LHCN-M2 (cell line): ENCODE measurements around the gene CXCL8. TPM values are rescaled to one million over a fixed set of nuclear protein-coding genes. Genes with fewer than 3 reads are reported as not detected.
"Not testable (repeated sequence)": the region's sequence is repeated elsewhere in the genome, so short reads cannot be mapped to it uniquely, and the experiment has no call there.

Experiments used
- DNase-seq: peaks from one replicate; pipeline ENCODE4 v3.0.0-alpha.2; 2012; ENCODE audit warnings: low read depth
- total RNA-seq: library from RNA; depleted of rRNA; stranded (reverse); fragments of >200 nt; gene quantifications from 2 replicates; pipeline ENCODE4 v1.2.3, GENCODE V29; 2014

CXCL8 gene
- total RNA-seq, 1 experiment from 2014 or later: 3.2 TPM

- no peak for DNase-seq
These were observed 2.9 kb downstream of the CXCL8 start for GRCh38 chr4:73743281-73743680.

GRCh38 chr4:73743795-73744194 lies 3.4 kb downstream of the CXCL8 start:
- DNase-seq: no peak

GRCh38 chr4:73744203-73744602 lies 3.8 kb downstream of the CXCL8 start:
- no peak for DNase-seq

- DNase-seq: no peak
These were observed 10.4 kb downstream of the CXCL8 start for GRCh38 chr4:73750730-73751129.

GRCh38 chr4:73751166-73751565 lies 10.8 kb downstream of the CXCL8 start:
- no peak for DNase-seq

GRCh38 chr4:73751830-73752229 lies 11.5 kb downstream of the CXCL8 start:
- no peak for DNase-seq

GRCh38 chr4:73752424-73752823 lies 12.1 kb downstream of the CXCL8 start:
- DNase-seq: no peak

- DNase-seq: no peak
These were observed 12.8 kb downstream of the CXCL8 start for GRCh38 chr4:73753215-73753614.

- no peak for DNase-seq
These were observed 14.6 kb downstream of the CXCL8 start for GRCh38 chr4:73754934-73755333.

GRCh38 chr4:73759357-73759756 lies 19.0 kb downstream of the CXCL8 start:
- no peak for DNase-seq

GRCh38 chr4:73761856-73762255 lies 21.5 kb downstream of the CXCL8 start:
- DNase-seq: no peak

- no peak for DNase-seq
These were observed 22.0 kb downstream of the CXCL8 start for GRCh38 chr4:73762409-73762808.

- DNase-seq: no peak
These were observed 23.5 kb downstream of the CXCL8 start for GRCh38 chr4:73763877-73764276.

GRCh38 chr4:73764513-73764912 lies 24.1 kb downstream of the CXCL8 start:
- DNase-seq: no peak

- DNase-seq: no peak
These were observed 24.9 kb downstream of the CXCL8 start for GRCh38 chr4:73765296-73765695.

- no peak for DNase-seq
These were observed 30.5 kb downstream of the CXCL8 start for GRCh38 chr4:73770917-73771316.

GRCh38 chr4:73772363-73772762 lies 32.0 kb downstream of the CXCL8 start:
- no peak for DNase-seq

- not testable (repeated sequence) for DNase-seq
These were observed 34.0 kb downstream of the CXCL8 start for GRCh38 chr4:73774406-73774805.

GRCh38 chr4:73776321-73776729 lies 36.0 kb downstream of the CXCL8 start:
- peak; percentile 96 for DNase-seq

GRCh38 chr4:73777612-73778011 lies 37.2 kb downstream of the CXCL8 start:
- DNase-seq: peak; percentile 70

- no peak for DNase-seq
These were observed 39.9 kb downstream of the CXCL8 start for GRCh38 chr4:73780243-73780642.

GRCh38 chr4:73780834-73781233 lies 40.5 kb downstream of the CXCL8 start:
- no peak for DNase-seq

GRCh38 chr4:73788411-73788810 lies 48.0 kb downstream of the CXCL8 start:
- no peak for DNase-seq
